Left lung (tissue), 10 donors: ENCODE data around the gene NDUFS4. TPM values are rescaled to one million over a fixed set of nuclear protein-coding genes. Genes with fewer than 3 reads are reported as not detected.
"Not testable (repeated sequence)": the region's sequence is repeated elsewhere in the genome, so short reads cannot be mapped to it uniquely, and the experiment has no call there.

ENCODE experiments used
- ATAC-seq: fragments of 200-7000 bp; cut with Tn5 transposase; one replicate; pipeline ENCODE4 v1.9.1; 2020; ENCODE audit warnings: moderate library complexity
- DNase-seq, 4 donors: peaks; one replicate each; pipeline ENCODE4 v3.0.0-alpha.2; 2013 to 2020
- H3K27ac ChIP-seq, 2 donors: fragments of 200-600 bp; sonication (generic) in 1 of 2; one replicate each; pipeline versions ENCODE4 v1.5.0 to v1.8.0; 2020 to 2021
- H3K27me3 ChIP-seq, 2 donors: fragments of 200-600 bp; sonication (generic) in 1 of 2; one replicate each; pipeline versions ENCODE4 v1.5.0 to v1.8.0; 2020 to 2021
- H3K36me3 ChIP-seq, 2 donors: fragments of 200-600 bp; sonication (generic) in 1 of 2; one replicate each; pipeline versions ENCODE4 v1.5.0 to v1.8.0; 2020 to 2021
- H3K4me1 ChIP-seq, 2 donors: fragments of 200-600 bp; one replicate each; pipeline ENCODE4 v1.8.0; 2021
- H3K4me3 ChIP-seq, 2 donors: fragments of 200-600 bp; sonication (generic) in 1 of 2; one replicate each; pipeline versions ENCODE4 v1.5.0 to v1.8.0; 2020 to 2021; ENCODE audit warnings: mild to moderate bottlenecking in 1 of 2
- H3K9me3 ChIP-seq, 2 donors: fragments of 200-600 bp; sonication (generic) in 1 of 2; one replicate each; pipeline versions ENCODE4 v1.5.0 to v1.8.0; 2020 to 2021
- CTCF ChIP-seq, 2 donors: fragments of 200-600 bp; sonication (generic) in 1 of 2; IDR thresholded peaks; one replicate each; pipeline versions ENCODE4 v1.5.0 to v1.8.0; 2021; ENCODE audit warnings: antibody characterized with exemption in 2 of 2
- intact Hi-C, 2 donors: fragments of 100-400 bp; cut with DNase I; formaldehyde crosslinking; loops; one replicate each; pipeline versions ENCODE4 v1.11.2 to v1.14.2; 2022
- polyA plus RNA-seq, 6 donors: library from polyadenylated mRNA; unstranded; fragments of 120-200 nt; gene quantifications; one replicate each; pipeline ENCODE4 v1.2.1, GENCODE V29; 2013; ENCODE audit not compliant: insufficient read length in 6 of 6
- total RNA-seq, 2 donors: library from RNA; stranded (reverse); fragmentation: NEBNext Ultra II Directional; extraction: Animal tissue kit (Norgen Biotek cat#: 25700); gene quantifications; one replicate each; pipeline ENCODE4 v1.2.1, GENCODE V29; 2021
- donor health status: DM: no; HTN: yes; CAD: no.
- donor health status: DM: no; HTN: no; CAD: no.

The NDUFS4 gene
- total and polyA plus RNA-seq, 8 donors, result 52.3 to 109 (median 97.8) TPM

- Histone ChIP-seq H3K27ac (no peak overlapping the region), H3K4me3 (no peak overlapping the region), H3K27me3 (no peaks in the 10 kb centered on the region), H3K4me1 (no peaks in the 10 kb centered on the region), H3K9me3 (no peaks in the 10 kb centered on the region), H3K36me3 (peaks cover 0 to 4% of the 10 kb centered on the region in 2 donors)
- no peak for DNase-seq
- intact Hi-C loops, result no loop called here
- TF ChIP-seq CTCF (IDR thresholded peaks at IDR 0.05), result no peak
- no peak for ATAC-seq
Measured at GRCh38 chr5:53677632-53678031, 117.2 kb downstream of the NDUFS4 start.

- no peak overlapping the region for H3K27ac ChIP-seq
- DNase-seq, result no peak
- no peak for ATAC-seq
- no peak overlapping the region for H3K4me3 ChIP-seq
- H3K9me3 ChIP-seq, result no peaks in the 10 kb centered on the region
- H3K4me1 ChIP-seq, result no peaks in the 10 kb centered on the region
- intact Hi-C loops, result no loop called here
- peaks cover 0 to 10% of the 10 kb centered on the region in 2 donors for H3K36me3 ChIP-seq
- TF ChIP-seq CTCF (IDR thresholded peaks at IDR 0.05), result no peak
- H3K27me3 ChIP-seq, result no peaks in the 10 kb centered on the region
Measured at GRCh38 chr5:53678981-53679660, 118.7 kb downstream of the NDUFS4 start.

- no peak overlapping the region for H3K27ac ChIP-seq
- H3K4me3 ChIP-seq, result no peak overlapping the region
- peaks cover 0 to 20% of the 10 kb centered on the region in 2 donors for H3K36me3 ChIP-seq
- peaks cover 0 to 2% of the 10 kb centered on the region in 2 donors for H3K9me3 ChIP-seq
- H3K27me3 ChIP-seq, result no peaks in the 10 kb centered on the region
- H3K4me1 ChIP-seq, result no peaks in the 10 kb centered on the region
- no peak for DNase-seq
- no peak for ATAC-seq
- TF ChIP-seq CTCF (IDR thresholded peaks at IDR 0.05), result no peak
- intact Hi-C loops, result no loop called here
Measured at GRCh38 chr5:53681079-53681478, 120.6 kb downstream of the NDUFS4 start.

- Histone ChIP-seq H3K27ac (no peak overlapping the region), H3K27me3 (no peaks in the 10 kb centered on the region), H3K9me3 (peaks cover 3 to 66% of the 10 kb centered on the region in 2 donors), H3K36me3 (no peaks in the 10 kb centered on the region), H3K4me3 (no peak overlapping the region), H3K4me1 (no peaks in the 10 kb centered on the region)
- TF ChIP-seq CTCF (IDR thresholded peaks at IDR 0.05), result no peak
- DNase-seq, result no peak
- ATAC-seq, result no peak
- intact Hi-C loops, result no loop called here
Measured at GRCh38 chr5:53691014-53691413, 130.6 kb downstream of the NDUFS4 start.

GRCh38 chr5:53694520-53695022 is 134.1 kb downstream of the NDUFS4 start:
- DNase-seq (no peak), ATAC-seq (no peak)
- Histone ChIP-seq H3K9me3 (peaks cover 3 to 80% of the 10 kb centered on the region in 2 donors), H3K36me3 (no peaks in the 10 kb centered on the region), H3K27me3 (no peaks in the 10 kb centered on the region), H3K27ac (no peak overlapping the region), H3K4me1 (no peaks in the 10 kb centered on the region), H3K4me3 (no peak overlapping the region)
- intact Hi-C loops, result no loop called here
- no peak for TF ChIP-seq CTCF (IDR thresholded peaks at IDR 0.05)

- ATAC-seq, H3K4me3 ChIP-seq, H3K27me3 ChIP-seq, H3K36me3 ChIP-seq, intact Hi-C loops, DNase-seq, H3K27ac ChIP-seq, H3K4me1 ChIP-seq: not testable (repeated sequence)
- peaks cover 0 to 65% of the 10 kb centered on the region in 2 donors for H3K9me3 ChIP-seq
Measured at GRCh38 chr5:53710405-53710804, 150.0 kb downstream of the NDUFS4 start.
